Colonic mucosa (tissue), 4 donors: Measurements from ENCODE around the gene P2RY12. TPM values are rescaled to one million over a fixed set of nuclear protein-coding genes. Genes with fewer than 3 reads are reported as not detected.

Source experiments
- DNase-seq: peaks from one replicate; pipeline ENCODE4 v3.0.0-alpha.2; 2020
- H3K27ac ChIP-seq: fragments of 200-600 bp; one replicate; pipeline ENCODE4 v1.8.0; 2021
- H3K27me3 ChIP-seq: fragments of 200-600 bp; one replicate; pipeline ENCODE4 v1.8.0; 2021
- H3K36me3 ChIP-seq: fragments of 200-600 bp; one replicate; pipeline ENCODE4 v1.8.0; 2021
- H3K4me1 ChIP-seq: fragments of 200-600 bp; one replicate; pipeline ENCODE4 v1.8.0; 2021; ENCODE audit warnings: mild to moderate bottlenecking
- H3K4me3 ChIP-seq: fragments of 200-600 bp; one replicate; pipeline ENCODE4 v1.8.0; 2021
- H3K9ac ChIP-seq, 2 donors: one replicate each; pipeline ENCODE4 v1.7.0; 2013; ENCODE audit warnings: control low read depth in 2 of 2, low read depth in 2 of 2, low read length in 2 of 2
- H3K9me3 ChIP-seq: fragments of 200-600 bp; one replicate; pipeline ENCODE4 v1.8.0; 2021
- intact Hi-C: fragments of 100-400 bp; cut with DNase I; formaldehyde crosslinking; loops from one replicate; pipeline ENCODE4 v1.14.1; 2022
- total RNA-seq, 2 donors: library from RNA; stranded (reverse); fragmentation: NEBNext Ultra II Directional in 1 of 2; extraction: Animal tissue kit (Norgen Biotek cat#: 25700) in 1 of 2; gene quantifications; one replicate each; pipeline ENCODE4 v1.2.1, GENCODE V29; 2021
- TF ChIP-seq, protein P1 (sequence below): fragments of 200-600 bp; IDR thresholded peaks from one replicate; pipeline ENCODE4 v1.8.0; 2022; ENCODE audit warnings: antibody characterized with exemption, mild to moderate bottlenecking
- donor health status: healthy.
- donor health status: DM: no; HTN: no; CAD: no.
- donor health status: DM: no; HTN: no; CAD: no.

P2RY12 gene
- total RNA-seq, 2 donors from 2014 or later: 0.17 to 0.72 TPM

DNA sequence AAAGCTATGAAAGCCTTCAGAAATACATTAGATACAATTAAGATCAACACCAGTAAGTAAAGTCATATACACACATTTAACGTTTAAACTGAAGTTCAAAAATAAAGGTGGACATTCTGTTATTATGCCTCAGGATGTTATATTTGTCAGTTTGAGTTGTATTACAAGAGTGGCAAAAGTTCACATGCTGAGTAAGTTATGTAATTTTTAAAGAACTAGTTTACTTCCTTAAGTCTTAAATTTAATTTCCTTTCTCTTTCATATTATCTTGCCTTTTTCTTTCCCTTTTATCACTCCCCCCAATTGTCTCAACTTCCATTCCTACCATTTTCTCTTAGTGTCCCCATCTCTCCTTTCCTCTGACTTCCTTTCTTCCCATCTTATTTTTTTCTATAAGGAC lies 63.0 kb downstream of the P2RY12 start:
- Histone ChIP-seq H3K4me1 (no peaks in the 10 kb centered on the region), H3K27me3 (no peaks in the 10 kb centered on the region), H3K9ac (no peak overlapping the region), H3K9me3 (no peaks in the 10 kb centered on the region), H3K36me3 (no peaks in the 10 kb centered on the region), H3K4me3 (no peak overlapping the region), H3K27ac (no peak overlapping the region)
- intact Hi-C loops: no loop called here
- DNase-seq: no peak
- TF ChIP-seq, protein P1, sequence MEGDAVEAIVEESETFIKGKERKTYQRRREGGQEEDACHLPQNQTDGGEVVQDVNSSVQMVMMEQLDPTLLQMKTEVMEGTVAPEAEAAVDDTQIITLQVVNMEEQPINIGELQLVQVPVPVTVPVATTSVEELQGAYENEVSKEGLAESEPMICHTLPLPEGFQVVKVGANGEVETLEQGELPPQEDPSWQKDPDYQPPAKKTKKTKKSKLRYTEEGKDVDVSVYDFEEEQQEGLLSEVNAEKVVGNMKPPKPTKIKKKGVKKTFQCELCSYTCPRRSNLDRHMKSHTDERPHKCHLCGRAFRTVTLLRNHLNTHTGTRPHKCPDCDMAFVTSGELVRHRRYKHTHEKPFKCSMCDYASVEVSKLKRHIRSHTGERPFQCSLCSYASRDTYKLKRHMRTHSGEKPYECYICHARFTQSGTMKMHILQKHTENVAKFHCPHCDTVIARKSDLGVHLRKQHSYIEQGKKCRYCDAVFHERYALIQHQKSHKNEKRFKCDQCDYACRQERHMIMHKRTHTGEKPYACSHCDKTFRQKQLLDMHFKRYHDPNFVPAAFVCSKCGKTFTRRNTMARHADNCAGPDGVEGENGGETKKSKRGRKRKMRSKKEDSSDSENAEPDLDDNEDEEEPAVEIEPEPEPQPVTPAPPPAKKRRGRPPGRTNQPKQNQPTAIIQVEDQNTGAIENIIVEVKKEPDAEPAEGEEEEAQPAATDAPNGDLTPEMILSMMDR: no peak

DNA sequence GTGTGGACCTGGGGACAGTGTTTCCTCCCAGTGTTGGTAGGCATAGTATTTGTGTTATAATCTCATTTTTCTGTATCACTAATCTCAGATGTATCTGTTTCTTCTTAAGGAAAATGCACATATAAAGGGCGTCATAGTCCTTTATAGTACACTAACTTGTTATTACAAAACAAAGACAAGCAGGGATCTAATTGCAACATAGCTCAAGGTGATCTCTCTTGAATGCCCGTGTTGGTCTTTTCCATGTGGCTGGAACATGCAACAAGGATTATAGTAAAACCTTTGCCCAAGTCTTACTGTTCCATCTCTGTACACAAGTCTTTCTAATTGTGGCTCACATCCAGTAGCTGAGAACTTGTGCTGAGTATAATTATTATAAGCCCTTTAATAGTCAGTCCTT lies 64.4 kb downstream of the P2RY12 start:
- no peak overlapping the region for H3K27ac ChIP-seq
- no peak overlapping the region for H3K9ac ChIP-seq
- DNase-seq: no peak
- H3K27me3 ChIP-seq: no peaks in the 10 kb centered on the region
- no peaks in the 10 kb centered on the region for H3K4me1 ChIP-seq
- no peaks in the 10 kb centered on the region for H3K9me3 ChIP-seq
- H3K36me3 ChIP-seq: no peaks in the 10 kb centered on the region
- TF ChIP-seq, protein P1: no peak
- intact Hi-C loops: no loop called here
- H3K4me3 ChIP-seq: no peak overlapping the region

GRCh38 chr3:151319628-151320027 lies 64.9 kb downstream of the P2RY12 start:
- Histone ChIP-seq H3K9ac (no peak overlapping the region), H3K4me1 (no peaks in the 10 kb centered on the region), H3K4me3 (no peak overlapping the region), H3K36me3 (no peaks in the 10 kb centered on the region), H3K27me3 (no peaks in the 10 kb centered on the region), H3K27ac (no peak overlapping the region), H3K9me3 (no peaks in the 10 kb centered on the region)
- intact Hi-C loops: no loop called here
- TF ChIP-seq, protein P1: no peak
- no peak for DNase-seq

- Histone ChIP-seq H3K36me3 (no peaks in the 10 kb centered on the region), H3K9ac (no peak overlapping the region), H3K9me3 (no peaks in the 10 kb centered on the region), H3K4me3 (no peak overlapping the region), H3K27ac (no peak overlapping the region), H3K27me3 (no peaks in the 10 kb centered on the region), H3K4me1 (no peaks in the 10 kb centered on the region)
- intact Hi-C loops: no loop called here
- DNase-seq: no peak
- TF ChIP-seq, protein P1: no peak
Measured at GRCh38 chr3:151318991-151319390, 65.6 kb downstream of the P2RY12 start.

DNA sequence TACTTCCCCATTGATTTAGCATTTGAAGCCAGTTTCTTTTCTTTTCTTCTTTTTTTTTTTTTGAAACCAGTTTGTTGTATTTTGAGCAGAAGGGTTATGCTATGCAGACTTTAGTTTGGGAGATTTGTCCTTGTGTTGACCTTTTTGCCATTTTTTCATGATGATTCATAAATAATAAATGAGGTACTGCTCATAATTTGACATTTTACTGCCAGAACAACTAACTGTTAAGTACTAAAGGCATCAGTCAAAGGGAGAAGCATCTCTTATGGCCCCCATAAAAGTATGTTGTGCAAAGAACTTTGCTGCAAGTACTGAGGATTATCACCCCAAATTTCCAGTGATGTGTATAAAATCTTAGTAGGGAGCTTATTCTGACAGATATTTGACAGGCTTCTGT lies 66.2 kb downstream of the P2RY12 start:
- intact Hi-C loops: no loop called here
- no peaks in the 10 kb centered on the region for H3K9me3 ChIP-seq
- no peak for DNase-seq
- no peaks in the 10 kb centered on the region for H3K27me3 ChIP-seq
- no peak overlapping the region for H3K4me3 ChIP-seq
- TF ChIP-seq, protein P1: no peak
- no peaks in the 10 kb centered on the region for H3K36me3 ChIP-seq
- H3K27ac ChIP-seq: no peak overlapping the region
- no peak overlapping the region for H3K9ac ChIP-seq
- H3K4me1 ChIP-seq: no peaks in the 10 kb centered on the region
